CD14-positive monocyte (primary cell): Measurements from ENCODE around the gene RAET1G. TPM values are rescaled to one million over a fixed set of nuclear protein-coding genes. Genes with fewer than 3 reads are reported as not detected.

Source experiments
- DNase-seq, 3 donors: peaks; one replicate each; pipeline ENCODE4 v3.0.0-alpha.2; 2011 to 2022
- H2AFZ ChIP-seq: 2 replicates; pipeline ENCODE4 v1.6.0; 2012; ENCODE audit warnings: mild to moderate bottlenecking, low read depth, low read length, inconsistent platforms; ENCODE audit not compliant: insufficient read depth, poor library complexity, severe bottlenecking
- H3K27ac ChIP-seq, 2 donors: 1 replicate in 1 of 2; 2 replicates in 1 of 2; pipeline ENCODE4 v1.5.1; 2012 to 2013; ENCODE audit warnings: low read length in 2 of 2, control low read depth in 1 of 2, inconsistent platforms in 1 of 2, low read depth in 1 of 2, mild to moderate bottlenecking in 1 of 2
- H3K27me3 ChIP-seq, 2 donors: one replicate each; pipeline versions ENCODE4 v1.6.0 to v1.6.1; 2011 to 2013; ENCODE audit warnings: low read length in 2 of 2; ENCODE audit not compliant: control insufficient read depth in 2 of 2, insufficient read depth in 2 of 2
- H3K36me3 ChIP-seq, 2 donors: replicated peaks in 1 of 2; 1 replicate in 1 of 2; 2 replicates in 1 of 2; pipeline versions ENCODE4 v1.5.1 to v1.6.1; 2012 to 2013; ENCODE audit warnings: low read length in 2 of 2, control low read depth in 1 of 2, inconsistent platforms in 1 of 2, mild to moderate bottlenecking in 1 of 2; ENCODE audit not compliant: insufficient read depth in 2 of 2, control insufficient read depth in 1 of 2
- H3K4me1 ChIP-seq, 2 donors: 1 replicate in 1 of 2; 2 replicates in 1 of 2; pipeline versions ENCODE4 v1.5.1 to v1.6.1; 2012 to 2013; ENCODE audit warnings: low read length in 2 of 2, control low read depth in 1 of 2, inconsistent platforms in 1 of 2, mild to moderate bottlenecking in 1 of 2, moderate library complexity in 1 of 2; ENCODE audit not compliant: insufficient read depth in 2 of 2, control insufficient read depth in 1 of 2
- H3K4me2 ChIP-seq: replicated peaks from 2 replicates; pipeline ENCODE3; 2012; ENCODE audit warnings: low read length, moderate library complexity, mild to moderate bottlenecking; ENCODE audit not compliant: poor library complexity, severe bottlenecking; ENCODE audit errors: extremely low read depth
- H3K4me3 ChIP-seq, 3 experiments: fragments of 200-600 bp in 1 of 3; sonication (generic) in 1 of 3; replicated peaks in 1 of 3; 1 replicate in 2 of 3; 2 replicates in 1 of 3; pipeline ENCODE4 v1.5.1; 2011 to 2013; ENCODE audit warnings: low read length in 3 of 3, mild to moderate bottlenecking in 3 of 3, control low read depth in 2 of 3, low read depth in 2 of 3, inconsistent platforms in 1 of 3, moderate library complexity in 1 of 3
- H3K79me2 ChIP-seq: 2 replicates; pipeline ENCODE4 v1.6.0; 2012; ENCODE audit warnings: mild to moderate bottlenecking, control low read depth, inconsistent platforms, low read length, moderate library complexity; ENCODE audit not compliant: insufficient read depth
- H3K9ac ChIP-seq: 2 replicates; pipeline ENCODE4 v1.6.0; 2017; ENCODE audit warnings: low read length, mild to moderate bottlenecking; ENCODE audit not compliant: insufficient read depth, poor library complexity, severe bottlenecking
- H3K9me3 ChIP-seq, 2 donors: replicated peaks in 1 of 2; 1 replicate in 1 of 2; 2 replicates in 1 of 2; pipeline versions ENCODE4 v1.5.1 to v1.6.1; 2012 to 2013; ENCODE audit warnings: low read length in 2 of 2, control low read depth in 1 of 2; ENCODE audit not compliant: control insufficient read depth in 1 of 2, insufficient read depth in 1 of 2
- H4K20me1 ChIP-seq: 2 replicates; pipeline ENCODE4 v1.6.0; 2012; ENCODE audit warnings: mild to moderate bottlenecking, low read length, control low read depth, moderate library complexity; ENCODE audit not compliant: insufficient read depth
- H3K27ac Mint-ChIP-seq, 7 donors: one replicate each; pipeline ENCODE4 v1.8.0; 2020; ENCODE audit warnings: mild to moderate bottlenecking in 7 of 7, mixed read lengths in 7 of 7, moderate library complexity in 6 of 7, inconsistent platforms in 2 of 7
- H3K27me3 Mint-ChIP-seq, 3 donors: one replicate each; pipeline ENCODE4 v1.8.0; 2021 to 2022; ENCODE audit warnings: low read depth in 3 of 3, mild to moderate bottlenecking in 3 of 3, mixed read lengths in 3 of 3, moderate library complexity in 3 of 3, inconsistent platforms in 1 of 3
- H3K36me3 Mint-ChIP-seq, 2 donors: one replicate each; pipeline ENCODE4 v1.8.0; 2020; ENCODE audit warnings: mixed read lengths in 2 of 2, inconsistent platforms in 1 of 2, mild to moderate bottlenecking in 1 of 2
- H3K4me1 Mint-ChIP-seq: one replicate; pipeline ENCODE4 v1.8.0; 2020; ENCODE audit warnings: mild to moderate bottlenecking, mixed read lengths
- H3K4me3 Mint-ChIP-seq, 2 donors: one replicate each; pipeline ENCODE4 v1.8.0; 2020; ENCODE audit warnings: mild to moderate bottlenecking in 2 of 2, mixed read lengths in 2 of 2, moderate library complexity in 1 of 2
- H3K9me3 Mint-ChIP-seq, 7 donors: one replicate each; pipeline ENCODE4 v1.8.0; 2020 to 2022; ENCODE audit warnings: mixed read lengths in 7 of 7, mild to moderate bottlenecking in 6 of 7, moderate library complexity in 6 of 7, inconsistent platforms in 2 of 7
- CTCF ChIP-seq: fragments of 200-600 bp; IDR thresholded peaks from one replicate; pipeline ENCODE4 v1.8.0; 2022; ENCODE audit warnings: antibody characterized with exemption, mild to moderate bottlenecking
- WGBS: methylation state at CpG from one replicate; pipeline ENCODE4 v1.1.5; 2013; ENCODE audit warnings: missing lambda C conversion rate; ENCODE audit not compliant: insufficient coverage; 5-methylcytosine and 5-hydroxymethylcytosine counted together
- intact Hi-C, 2 donors: fragments of 100-400 bp; cut with micrococcal nuclease; formaldehyde crosslinking; loops; one replicate each; pipeline versions ENCODE4 v1.15.0 to v1.15.1; 2023
- polyA plus RNA-seq, 3 donors: library from polyadenylated mRNA; depleted of rRNA in 1 of 3; unstranded in 2 of 3; stranded (reverse) in 1 of 3; fragments of 300-500 nt in 2 of 3; fragments of >200 nt in 1 of 3; fragmentation: Illumina TruSeq in 2 of 3; gene quantifications; 1 replicate in 2 of 3; 2 replicates in 1 of 3; pipeline ENCODE4 v1.2.3, GENCODE V29; 2012 to 2021

The RAET1G gene
- polyA plus RNA-seq, 3 donors = not detected

DNA sequence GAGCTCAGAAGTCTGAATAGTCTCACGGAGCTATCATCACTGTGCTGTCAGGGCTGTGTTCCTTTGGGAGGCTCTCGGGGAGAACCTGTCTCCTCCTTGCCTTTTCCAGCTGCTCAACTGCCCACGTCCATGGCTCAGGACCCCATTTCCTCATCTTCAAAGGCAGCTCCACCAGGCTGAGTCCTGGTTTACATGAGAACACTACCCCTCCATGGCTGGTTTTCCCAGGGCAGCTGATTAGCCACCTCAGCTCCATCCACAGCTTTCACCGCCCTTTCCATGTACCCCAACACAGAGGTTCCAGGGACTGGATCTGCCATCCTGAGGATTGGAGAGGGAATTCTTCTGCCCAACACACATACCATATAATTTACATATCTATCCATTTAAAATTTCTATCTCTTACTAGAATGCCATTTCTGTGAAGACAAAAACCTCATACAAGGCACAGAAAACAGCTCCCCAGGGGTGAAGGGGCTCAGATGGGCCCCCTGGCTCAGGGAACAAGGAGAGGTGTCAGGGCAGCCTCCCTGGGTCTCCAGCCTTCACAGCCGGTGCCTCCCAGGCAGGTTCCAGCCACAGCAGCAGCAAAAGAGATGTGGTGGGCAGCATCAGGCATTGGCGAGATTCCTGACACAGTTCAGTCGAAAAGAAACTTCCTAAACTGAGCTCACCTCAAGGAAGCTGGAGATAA is 22.8 kb downstream of the RAET1G start:
- Histone ChIP-seq H3K27ac (no peak overlapping the region), H3K27me3 (no peaks in the 10 kb centered on the region), H3K79me2 (no peaks in the 10 kb centered on the region), H4K20me1 (no peaks in the 10 kb centered on the region), H3K4me3 (no peak overlapping the region), H3K36me3 (no peaks in the 10 kb centered on the region), H2AFZ (no peak overlapping the region), H3K4me1 (peaks cover 0 to 15% of the 10 kb centered on the region in 2 donors), H3K4me2 (no peak overlapping the region), H3K9ac (no peak overlapping the region), H3K9me3 (no peaks in the 10 kb centered on the region)
- WGBS = 93% methylated on average over 6 of the region's 7 CpGs
- no peaks in the 10 kb centered on the region for H3K9me3 Mint-ChIP-seq
- no peak overlapping the region for H3K27ac Mint-ChIP-seq
- no peak for TF ChIP-seq CTCF
- H3K27me3 Mint-ChIP-seq = peaks cover 0 to 9% (median 6%) of the 10 kb centered on the region in 3 donors
- DNase-seq = no peak
- H3K36me3 Mint-ChIP-seq = no peaks in the 10 kb centered on the region
- intact Hi-C loops = no loop called here
- H3K4me1 Mint-ChIP-seq = peaks cover 15% of the 10 kb centered on the region
- H3K4me3 Mint-ChIP-seq = no peak overlapping the region

- no peak overlapping the region for H3K4me3 ChIP-seq
- Mint-ChIP-seq H3K4me1 (peaks cover 15% of the 10 kb centered on the region), H3K27ac (no peak overlapping the region), H3K9me3 (no peaks in the 10 kb centered on the region), H3K4me3 (no peak overlapping the region), H3K27me3 (peaks cover 0 to 11% (median 6%) of the 10 kb centered on the region in 3 donors), H3K36me3 (no peaks in the 10 kb centered on the region)
- no peaks in the 10 kb centered on the region for H4K20me1 ChIP-seq
- no peaks in the 10 kb centered on the region for H3K27me3 ChIP-seq
- WGBS = 86% methylated on average over 4 of the region's 6 CpGs
- H3K4me2 ChIP-seq = no peak overlapping the region
- no peaks in the 10 kb centered on the region for H3K79me2 ChIP-seq
- intact Hi-C loops = no loop called here
- no peak overlapping the region for H3K9ac ChIP-seq
- H3K27ac ChIP-seq = no peak overlapping the region
- no peak overlapping the region for H2AFZ ChIP-seq
- DNase-seq = no peak
- H3K4me1 ChIP-seq = peaks cover 0 to 18% of the 10 kb centered on the region in 2 donors
- H3K9me3 ChIP-seq = no peaks in the 10 kb centered on the region
- no peaks in the 10 kb centered on the region for H3K36me3 ChIP-seq
- TF ChIP-seq CTCF = no peak
These were observed 23.4 kb downstream of the RAET1G start for GRCh38 chr6:149899486-149899885.
